Measurements from ENCODE around the gene ALDH18A1.

DNA sequence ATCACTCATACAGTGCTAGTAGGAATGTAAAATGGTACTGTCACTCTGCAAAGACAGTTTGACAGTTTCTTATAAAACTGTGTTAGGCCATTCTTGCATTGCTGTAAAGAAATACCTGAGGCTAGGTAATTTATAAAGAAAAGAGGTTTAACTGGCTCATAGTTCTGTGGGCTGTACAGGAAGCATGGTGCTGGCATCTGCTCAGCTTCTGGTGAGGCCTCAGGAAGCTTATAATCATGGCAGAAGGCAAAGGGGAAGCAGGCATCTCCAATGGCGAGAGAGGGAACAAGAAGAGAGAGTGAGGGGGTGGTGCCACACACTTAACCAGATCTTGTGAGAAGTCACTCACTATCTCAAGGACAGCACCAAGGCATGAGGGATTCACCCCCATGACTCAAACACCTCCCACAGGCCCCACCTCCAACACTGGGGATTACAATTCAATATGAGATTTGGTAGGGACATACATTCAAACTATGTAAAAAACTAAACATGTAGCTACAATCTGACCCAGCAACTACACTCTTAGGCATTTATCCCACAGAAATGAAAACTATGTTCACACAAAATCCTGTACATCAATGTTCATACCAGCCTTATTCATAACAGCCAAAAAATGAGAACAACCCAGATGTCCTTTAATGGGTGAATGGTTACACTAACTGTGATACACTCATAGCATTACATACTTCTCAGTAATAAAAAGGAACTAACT is 5.0 kb downstream of the ALDH18A1 start:
- TF ChIP-seq, protein P1, sequence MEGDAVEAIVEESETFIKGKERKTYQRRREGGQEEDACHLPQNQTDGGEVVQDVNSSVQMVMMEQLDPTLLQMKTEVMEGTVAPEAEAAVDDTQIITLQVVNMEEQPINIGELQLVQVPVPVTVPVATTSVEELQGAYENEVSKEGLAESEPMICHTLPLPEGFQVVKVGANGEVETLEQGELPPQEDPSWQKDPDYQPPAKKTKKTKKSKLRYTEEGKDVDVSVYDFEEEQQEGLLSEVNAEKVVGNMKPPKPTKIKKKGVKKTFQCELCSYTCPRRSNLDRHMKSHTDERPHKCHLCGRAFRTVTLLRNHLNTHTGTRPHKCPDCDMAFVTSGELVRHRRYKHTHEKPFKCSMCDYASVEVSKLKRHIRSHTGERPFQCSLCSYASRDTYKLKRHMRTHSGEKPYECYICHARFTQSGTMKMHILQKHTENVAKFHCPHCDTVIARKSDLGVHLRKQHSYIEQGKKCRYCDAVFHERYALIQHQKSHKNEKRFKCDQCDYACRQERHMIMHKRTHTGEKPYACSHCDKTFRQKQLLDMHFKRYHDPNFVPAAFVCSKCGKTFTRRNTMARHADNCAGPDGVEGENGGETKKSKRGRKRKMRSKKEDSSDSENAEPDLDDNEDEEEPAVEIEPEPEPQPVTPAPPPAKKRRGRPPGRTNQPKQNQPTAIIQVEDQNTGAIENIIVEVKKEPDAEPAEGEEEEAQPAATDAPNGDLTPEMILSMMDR (IDR thresholded peaks at IDR 0.05; ENCODE audit: control extremely low read depth in 1 of 3, insufficient read depth in 1 of 3, low read depth in 1 of 3, low read length in 3 of 3), result no peak
- no peak for TF ChIP-seq POLR2A (IDR thresholded peaks at IDR 0.05; ENCODE audit: control extremely low read depth in 1 of 2, low read depth in 2 of 2, low read length in 2 of 2)
- no peak for TF ChIP-seq POLR2AphosphoS5 (IDR thresholded peaks at IDR 0.05; ENCODE audit: low read depth, low read length)
- TF ChIP-seq JUN (IDR thresholded peaks at IDR 0.05; ENCODE audit: low read depth, low read length), result no peak
- TF ChIP-seq GABPA (IDR thresholded peaks at IDR 0.05; ENCODE audit: borderline replicate concordance, insufficient read depth, low read length), result no peak
- no peak for TF ChIP-seq EZH2 (IDR thresholded peaks at IDR 0.05; ENCODE audit: low read depth, low read length, severe bottlenecking)
- TF ChIP-seq CREB1 (IDR thresholded peaks at IDR 0.05), result no peak
- TF ChIP-seq MAFK (IDR thresholded peaks at IDR 0.05; ENCODE audit: low read depth, low read length), result no peak
- TF ChIP-seq, protein P2, sequence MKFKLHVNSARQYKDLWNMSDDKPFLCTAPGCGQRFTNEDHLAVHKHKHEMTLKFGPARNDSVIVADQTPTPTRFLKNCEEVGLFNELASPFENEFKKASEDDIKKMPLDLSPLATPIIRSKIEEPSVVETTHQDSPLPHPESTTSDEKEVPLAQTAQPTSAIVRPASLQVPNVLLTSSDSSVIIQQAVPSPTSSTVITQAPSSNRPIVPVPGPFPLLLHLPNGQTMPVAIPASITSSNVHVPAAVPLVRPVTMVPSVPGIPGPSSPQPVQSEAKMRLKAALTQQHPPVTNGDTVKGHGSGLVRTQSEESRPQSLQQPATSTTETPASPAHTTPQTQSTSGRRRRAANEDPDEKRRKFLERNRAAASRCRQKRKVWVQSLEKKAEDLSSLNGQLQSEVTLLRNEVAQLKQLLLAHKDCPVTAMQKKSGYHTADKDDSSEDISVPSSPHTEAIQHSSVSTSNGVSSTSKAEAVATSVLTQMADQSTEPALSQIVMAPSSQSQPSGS (IDR thresholded peaks at IDR 0.05; ENCODE audit: low read length), result no peak
- TF ChIP-seq RXRA (IDR thresholded peaks at IDR 0.05; ENCODE audit: insufficient read depth, low read depth, low read length), result no peak
- no peak for TF ChIP-seq TCF12 (IDR thresholded peaks at IDR 0.05; ENCODE audit: low read depth, low read length)
- no peak for TF ChIP-seq SUZ12 (IDR thresholded peaks at IDR 0.05; ENCODE audit: low read length)
- TF ChIP-seq TAF7 (optimal IDR thresholded peaks at IDR 0.05; ENCODE audit: borderline replicate concordance, low read depth, low read length), result no peak
- TF ChIP-seq NRF1 (IDR thresholded peaks at IDR 0.05; ENCODE audit: low read depth, low read length), result no peak

Measured in H1 (cell line).